ENCODE data around the gene SLC27A4.

DNA sequence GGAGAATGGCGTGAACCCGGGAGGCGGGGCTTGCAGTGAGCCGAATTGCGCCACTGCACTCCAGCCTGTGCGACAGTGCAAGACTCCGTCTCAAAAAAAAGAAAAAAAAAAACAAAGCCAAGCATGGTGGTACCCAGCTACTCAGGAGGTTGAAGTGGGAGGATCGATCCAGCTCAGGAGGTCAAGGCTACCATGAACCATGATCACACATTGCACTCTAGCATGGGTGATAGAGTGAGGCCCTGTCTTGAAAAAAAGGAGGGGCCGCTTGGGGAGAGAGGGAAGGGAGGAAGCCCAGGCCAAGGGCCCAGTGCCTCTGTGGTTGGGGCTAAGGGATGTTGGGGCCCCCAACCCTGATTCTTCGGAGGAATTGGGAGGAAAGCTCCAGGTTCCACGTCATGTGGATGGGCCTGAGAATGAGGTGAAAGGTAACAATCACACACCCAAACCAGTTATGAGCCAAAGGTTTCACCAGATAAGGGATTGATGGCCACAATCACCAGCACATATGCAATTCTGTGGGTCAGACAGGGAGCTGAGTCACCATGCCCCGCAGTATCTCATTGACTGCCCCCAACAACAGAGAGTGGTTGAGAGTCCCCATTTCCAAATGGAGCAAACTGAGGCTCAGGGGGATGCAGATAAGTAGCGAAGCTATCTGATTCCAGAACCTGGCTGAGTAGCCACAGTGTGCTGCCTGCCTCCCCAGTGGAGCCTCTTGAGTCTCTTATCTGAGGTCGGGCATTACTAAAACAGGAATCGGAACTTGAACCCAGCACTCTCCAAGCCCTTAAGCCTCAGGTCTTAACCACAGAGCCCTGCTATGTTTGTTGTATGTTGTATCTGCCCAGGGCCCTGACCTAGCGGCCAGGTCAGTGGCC, 43.7 kb upstream of the SLC27A4 start:
- no peak for TF ChIP-seq CTCF (IDR thresholded peaks at IDR 0.05)
- TF ChIP-seq POLR2A (IDR thresholded peaks at IDR 0.05; ENCODE audit: low read depth), result no peak
- TF ChIP-seq EP300 (IDR thresholded peaks at IDR 0.05), result no peak

Measured in esophagus muscularis mucosa (tissue), 4 donors.